GM12892 (cell line): ENCODE measurements around the gene PPP1R9A.
"Not testable (repeated sequence)": the region's sequence is repeated elsewhere in the genome, so short reads cannot be mapped to it uniquely, and the experiment has no call there.

Experiments used
- DNase-seq: peaks from one replicate; pipeline ENCODE4 v3.0.0; 2011; ENCODE audit not compliant: insufficient read length
- FAIRE-seq: peaks from 2 replicates; lab custom pipeline; 2011; peaks lifted over from hg19 to GRCh38; lab: Jason Lieb, UNC
- POLR2A ChIP-seq: IDR thresholded peaks from 2 replicates; pipeline ENCODE4 v1.6.1; 2011; ENCODE audit warnings: low read depth, low read length, control low read depth
- POLR2AphosphoS5 ChIP-seq: IDR thresholded peaks from 2 replicates; pipeline ENCODE4 v1.6.1; 2011; ENCODE audit warnings: low read depth, low read length, control low read depth
- TAF1 ChIP-seq: IDR thresholded peaks from 2 replicates; pipeline ENCODE4 v1.6.1; 2011; ENCODE audit warnings: low read depth, mild to moderate bottlenecking, control low read depth, low read length, borderline replicate concordance

Gene PPP1R9A

DNA sequence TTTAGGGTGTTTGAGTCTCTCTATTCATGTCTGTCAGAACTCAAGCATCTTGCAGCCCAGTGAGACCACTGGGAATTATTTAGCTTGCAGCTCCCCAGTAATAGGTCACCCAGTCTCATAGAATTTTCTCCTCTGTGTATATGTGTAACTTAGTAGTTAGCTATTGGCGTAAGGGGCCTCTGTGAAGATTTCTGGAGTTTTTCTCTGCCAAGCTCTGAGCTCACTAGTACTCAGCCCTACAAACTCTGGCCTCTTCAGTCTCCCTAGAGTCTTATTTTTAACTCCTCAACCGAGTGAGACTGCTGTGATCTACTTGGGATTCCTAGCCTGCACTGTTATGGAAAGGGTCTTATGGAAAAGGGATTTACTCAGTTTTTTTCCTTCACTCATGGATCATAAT is 90.2 kb downstream of the PPP1R9A start:
- TF ChIP-seq POLR2A (no peak), TAF1 (no peak), POLR2AphosphoS5 (no peak)
- FAIRE-seq (no peak), DNase-seq (no peak)

DNA sequence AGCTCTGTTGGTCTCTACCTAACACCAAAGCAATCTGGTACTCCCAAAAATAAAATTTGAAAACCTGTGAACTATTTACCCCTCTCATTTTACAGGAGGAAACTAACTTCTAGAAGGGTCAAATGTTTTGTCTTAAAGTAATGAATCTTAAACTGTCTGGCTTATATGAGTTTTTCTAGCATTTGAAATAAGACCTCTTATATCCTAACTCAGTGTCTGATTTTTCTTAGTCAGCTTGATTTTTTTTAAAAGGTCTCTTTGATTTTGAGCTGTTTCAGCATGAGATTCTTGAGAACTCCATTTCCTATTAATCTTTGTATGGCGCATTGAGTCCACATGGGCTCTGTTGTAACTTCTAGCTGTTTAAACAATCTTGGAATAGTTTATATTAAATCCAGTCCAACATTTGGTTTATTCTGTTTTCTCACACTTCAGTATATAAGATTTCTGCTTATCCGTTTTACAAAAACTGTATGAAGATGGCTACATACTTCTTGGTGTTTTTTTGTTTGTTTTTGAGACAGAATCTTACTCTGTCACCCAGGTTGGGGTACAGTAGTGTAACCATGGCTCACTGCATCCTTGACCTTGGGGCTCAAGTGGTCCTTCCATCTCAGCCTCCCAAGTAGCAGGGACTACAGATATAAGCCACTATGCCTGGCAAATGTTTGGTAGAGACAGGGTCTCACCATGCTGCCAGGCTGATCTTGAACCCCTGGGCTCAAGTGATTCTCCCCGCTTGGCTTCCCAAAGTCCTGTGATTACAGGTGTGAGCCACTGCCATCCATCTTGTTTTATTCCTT is 91.1 kb downstream of the PPP1R9A start:
- DNase-seq (no peak), FAIRE-seq (no peak)
- TF ChIP-seq POLR2AphosphoS5: no peak

DNA sequence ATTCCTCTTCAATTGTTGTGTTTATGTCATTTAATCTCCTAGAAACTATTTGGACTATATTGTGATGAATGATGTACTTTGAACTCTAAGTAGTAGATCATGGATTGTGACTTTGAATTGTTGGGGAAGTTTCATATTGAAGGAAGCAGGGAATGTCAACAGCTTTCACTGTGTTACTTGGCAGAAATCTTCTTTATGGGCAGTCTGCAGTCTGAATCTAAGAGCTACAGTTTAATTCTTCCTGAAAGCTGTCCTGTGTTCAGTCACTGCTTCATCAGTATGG is 91.6 kb downstream of the PPP1R9A start:
- DNase-seq (no peak), FAIRE-seq (no peak)
- TF ChIP-seq POLR2A (no peak), POLR2AphosphoS5 (no peak), TAF1 (no peak)

DNA sequence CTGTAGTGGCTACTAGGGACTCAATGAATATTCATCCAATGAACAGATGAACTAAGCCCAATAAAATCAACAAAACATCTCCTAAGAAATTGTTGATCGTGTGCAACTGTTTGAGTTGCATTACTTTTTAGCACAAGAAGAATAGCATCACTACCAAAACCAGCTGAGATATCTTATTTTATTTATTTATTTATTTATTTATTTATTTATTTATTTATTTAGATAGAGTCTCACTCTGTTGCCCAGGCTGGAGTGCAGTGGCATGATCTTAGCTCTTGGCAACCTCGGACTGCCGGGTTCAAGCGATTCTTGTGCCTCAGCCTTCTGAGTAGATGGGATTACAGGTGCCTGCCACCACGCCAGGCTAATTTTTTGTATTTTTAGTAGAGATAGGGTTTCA is 92.2 kb downstream of the PPP1R9A start:
- not testable (repeated sequence) for DNase-seq, FAIRE-seq

DNA sequence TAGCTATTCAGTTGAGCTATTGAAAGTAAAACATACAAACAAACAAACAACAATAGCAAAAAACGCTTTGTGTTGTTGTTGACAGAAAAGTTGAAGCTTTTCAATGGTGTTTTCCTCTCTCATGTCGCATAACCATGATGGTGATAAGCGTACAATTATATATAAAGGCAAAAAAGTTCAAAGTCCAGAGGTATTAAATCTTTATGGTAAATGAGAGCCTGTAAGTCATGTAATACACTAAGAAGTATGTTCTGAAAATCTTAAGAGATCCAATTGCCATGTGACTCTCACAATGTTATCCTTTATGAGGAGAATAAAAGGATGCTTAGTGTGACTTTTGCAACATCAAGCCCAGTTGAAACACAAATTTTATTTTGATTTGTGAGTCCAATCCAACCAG is 93.9 kb downstream of the PPP1R9A start:
- DNase-seq (no peak), FAIRE-seq (no peak)
- no peak for TF ChIP-seq POLR2A
- no peak for TF ChIP-seq TAF1
- no peak for TF ChIP-seq POLR2AphosphoS5

DNA sequence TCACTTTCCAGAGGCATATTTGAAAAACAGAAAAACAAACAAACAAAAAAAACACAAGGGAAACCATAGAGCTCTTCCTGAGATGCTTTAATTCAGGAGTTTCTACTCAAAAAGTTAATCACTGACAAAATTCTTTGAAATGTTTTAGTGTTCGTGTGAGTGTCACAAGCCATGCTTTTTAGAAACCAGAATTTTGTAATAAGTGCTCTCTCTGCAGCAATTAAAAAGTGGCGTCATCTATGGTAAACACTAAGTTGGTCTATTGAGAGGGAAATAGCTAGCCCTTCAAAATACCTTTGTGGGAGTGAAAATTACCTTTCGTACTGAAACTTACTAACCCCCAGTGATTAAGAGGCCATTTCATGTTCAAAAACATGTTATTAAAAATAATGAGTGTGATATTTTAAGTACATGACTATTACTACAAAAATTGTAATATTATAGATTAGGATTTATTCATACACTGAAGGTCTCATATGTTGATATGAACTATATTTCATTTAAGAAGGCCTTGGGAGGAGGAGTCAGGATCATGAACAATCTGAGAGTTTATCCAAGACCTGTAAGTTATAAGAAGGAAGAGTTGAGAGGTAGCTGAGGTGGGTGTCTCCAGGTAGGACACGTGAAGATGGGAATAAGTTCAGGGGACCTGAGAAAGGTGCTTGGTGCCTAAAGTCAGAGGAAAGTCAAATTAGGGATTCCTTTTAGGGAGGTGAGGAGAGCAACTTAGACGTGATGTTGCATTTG is 94.6 kb downstream of the PPP1R9A start:
- DNase-seq (no peak), FAIRE-seq (no peak)
- no peak for TF ChIP-seq POLR2AphosphoS5
- TF ChIP-seq POLR2A: no peak
- no peak for TF ChIP-seq TAF1

DNA sequence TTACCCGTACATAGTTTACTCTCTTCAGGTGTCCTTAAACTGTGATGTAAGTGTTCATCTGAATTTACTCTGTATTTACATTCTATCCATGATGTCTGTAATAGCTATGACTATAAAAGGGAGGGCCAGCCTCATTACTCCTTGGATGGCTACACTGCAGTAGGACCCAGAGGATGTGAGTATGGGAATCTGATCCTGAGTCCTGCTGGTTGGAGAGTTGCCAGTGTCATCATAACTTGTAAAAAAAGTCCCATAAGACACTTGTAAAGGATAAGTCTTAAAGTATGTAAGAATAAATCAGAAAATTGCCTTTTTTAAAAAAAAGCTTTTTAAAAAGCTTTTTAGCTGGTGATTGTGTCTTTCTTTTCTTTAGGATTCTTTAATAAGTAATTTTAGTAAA is 95.4 kb downstream of the PPP1R9A start:
- FAIRE-seq: no peak
- TF ChIP-seq POLR2A (no peak), POLR2AphosphoS5 (no peak), TAF1 (no peak)
- no peak for DNase-seq

DNA sequence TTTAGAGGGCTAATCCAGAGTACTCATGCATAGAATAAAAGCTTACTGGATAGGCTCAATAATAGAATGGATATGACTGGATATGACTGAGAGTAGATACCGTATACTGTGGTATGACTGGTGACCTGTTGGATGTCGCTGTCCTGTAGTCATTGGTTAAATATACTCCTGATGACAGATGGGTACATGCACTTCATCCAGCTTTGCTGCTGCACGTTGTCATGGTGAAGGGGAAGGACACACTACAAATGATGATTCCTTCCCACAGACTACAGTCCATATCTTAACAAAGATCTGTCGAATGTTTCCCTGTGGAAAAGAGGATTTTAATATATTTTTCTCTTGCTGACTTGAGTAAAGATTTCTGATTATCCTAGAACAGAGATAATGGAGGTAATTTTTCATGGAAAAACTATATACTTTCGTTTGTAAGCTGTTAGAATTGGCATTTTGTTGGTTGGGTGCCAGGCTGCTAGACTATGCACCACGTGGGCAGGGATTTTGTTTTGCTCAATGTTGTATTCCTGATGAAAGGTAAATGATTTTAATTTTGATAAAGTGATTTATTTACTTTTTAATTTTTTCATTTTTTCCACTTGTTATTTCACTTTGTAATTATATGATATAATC is 97.3 kb downstream of the PPP1R9A start:
- FAIRE-seq: no peak
- DNase-seq: no peak
- TF ChIP-seq TAF1 (no peak), POLR2A (no peak), POLR2AphosphoS5 (no peak)

DNA sequence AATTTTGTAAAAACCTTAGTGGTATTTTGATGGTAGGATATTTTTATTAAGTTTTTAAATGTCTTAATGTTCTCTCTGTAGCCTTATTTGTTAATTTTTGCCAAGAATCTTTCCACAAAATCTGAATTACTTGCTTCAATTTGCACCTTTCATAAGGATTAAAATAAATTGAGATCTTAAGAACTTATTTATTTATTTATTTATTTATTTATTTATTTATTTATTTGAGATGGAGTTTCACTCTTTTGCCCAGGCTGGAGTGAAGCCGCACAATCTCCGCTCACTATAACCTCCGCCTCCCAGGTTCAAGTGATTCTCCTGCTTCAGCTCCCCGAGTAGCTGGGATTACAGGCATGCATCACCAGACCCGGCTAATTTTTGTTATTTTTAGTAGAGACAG is 98.6 kb downstream of the PPP1R9A start:
- DNase-seq: no peak
- TF ChIP-seq POLR2A: no peak
- no peak for FAIRE-seq

DNA sequence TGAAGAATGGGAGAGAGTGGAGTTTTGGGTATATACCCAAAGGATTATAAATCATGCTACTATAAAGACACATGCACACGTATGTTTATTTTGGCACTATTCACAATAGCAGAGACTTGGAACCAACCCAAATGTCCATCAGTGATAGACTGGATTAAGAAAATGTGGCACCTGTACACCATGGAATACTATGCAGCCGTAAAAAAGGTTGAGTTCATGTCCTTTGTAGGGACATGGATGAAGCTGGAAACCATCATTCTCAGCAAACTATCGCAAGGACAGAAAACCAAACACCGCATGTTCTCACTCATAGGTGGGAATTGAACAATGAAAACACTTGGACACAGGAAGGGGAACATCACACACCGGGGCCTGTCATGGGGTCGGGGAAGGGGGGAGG is 101.4 kb downstream of the PPP1R9A start:
- FAIRE-seq, DNase-seq: not testable (repeated sequence)

DNA sequence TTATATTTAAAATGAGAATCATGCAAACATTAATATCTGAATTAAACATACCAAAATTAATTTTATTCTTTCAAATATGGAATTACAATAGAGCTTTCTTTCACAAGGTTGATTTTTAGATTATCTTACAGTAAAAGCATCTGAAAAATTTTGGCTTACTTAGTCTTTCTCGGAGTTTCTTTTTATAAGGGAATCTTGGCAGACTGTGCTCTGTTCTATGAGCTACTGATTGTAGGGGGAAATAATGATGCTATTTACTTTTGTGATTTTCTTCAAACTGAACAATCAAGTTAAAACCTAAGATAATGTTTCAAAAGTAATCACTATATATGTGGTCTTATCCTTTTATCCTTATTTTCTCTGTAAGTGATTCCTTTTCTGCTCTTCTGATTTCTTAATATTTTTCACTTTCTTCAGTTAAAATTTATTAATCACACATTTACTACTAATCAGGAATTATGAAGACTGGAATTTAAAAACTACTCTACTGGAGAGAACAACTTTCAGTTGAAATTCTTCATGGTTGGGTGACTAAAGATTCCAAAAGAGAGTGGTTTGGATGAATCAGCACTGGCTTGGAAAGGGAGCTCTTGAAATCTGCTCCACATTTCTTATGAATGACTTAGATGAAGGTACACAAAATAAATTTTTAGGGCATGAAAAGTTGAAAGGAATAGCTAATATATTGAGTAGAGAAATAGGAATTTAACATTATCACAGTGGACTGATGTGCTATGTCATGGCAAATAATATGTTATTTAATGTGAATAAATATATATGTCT is 103.9 kb downstream of the PPP1R9A start:
- DNase-seq (no peak), FAIRE-seq (no peak)
- no peak for TF ChIP-seq POLR2AphosphoS5
- TF ChIP-seq POLR2A: no peak
- TF ChIP-seq TAF1: no peak

DNA sequence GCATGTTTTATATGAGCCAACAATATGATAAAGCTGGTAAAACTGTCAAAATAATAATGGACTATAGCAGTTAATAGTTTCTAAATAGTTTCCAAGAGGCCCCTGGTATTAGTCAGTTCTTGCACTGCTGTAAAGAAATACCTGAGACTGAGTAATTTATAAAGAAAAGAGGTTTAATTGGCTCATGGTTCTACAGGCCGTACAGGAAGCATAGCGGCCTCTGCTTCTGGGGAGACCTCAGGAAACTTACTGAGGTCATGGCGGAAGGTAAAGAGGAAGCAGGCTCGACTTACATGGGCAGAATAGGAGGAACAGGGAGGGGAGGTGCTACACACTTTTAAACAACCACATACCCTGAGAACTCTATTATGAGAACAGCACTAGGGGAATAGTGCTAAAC is 104.6 kb downstream of the PPP1R9A start:
- FAIRE-seq (no peak), DNase-seq (no peak)
- TF ChIP-seq TAF1 (no peak), POLR2A (no peak), POLR2AphosphoS5 (no peak)
